ENCODE data around the gene PNLIP. TPM values are rescaled to one million over a fixed set of nuclear protein-coding genes. Genes with fewer than 3 reads are reported as not detected.

Gene PNLIP
- total RNA-seq, 4 donors from 2014 or later, result not detected

- no peaks in the 10 kb centered on the region for H3K27me3 ChIP-seq
- intact Hi-C loops (cut with DNase I; ENCODE audit: low total_unique reads), result no loop called here
- H3K36me3 ChIP-seq, result no peaks in the 10 kb centered on the region
- H3K4me1 ChIP-seq, result no peaks in the 10 kb centered on the region
- TF ChIP-seq, protein P1, sequence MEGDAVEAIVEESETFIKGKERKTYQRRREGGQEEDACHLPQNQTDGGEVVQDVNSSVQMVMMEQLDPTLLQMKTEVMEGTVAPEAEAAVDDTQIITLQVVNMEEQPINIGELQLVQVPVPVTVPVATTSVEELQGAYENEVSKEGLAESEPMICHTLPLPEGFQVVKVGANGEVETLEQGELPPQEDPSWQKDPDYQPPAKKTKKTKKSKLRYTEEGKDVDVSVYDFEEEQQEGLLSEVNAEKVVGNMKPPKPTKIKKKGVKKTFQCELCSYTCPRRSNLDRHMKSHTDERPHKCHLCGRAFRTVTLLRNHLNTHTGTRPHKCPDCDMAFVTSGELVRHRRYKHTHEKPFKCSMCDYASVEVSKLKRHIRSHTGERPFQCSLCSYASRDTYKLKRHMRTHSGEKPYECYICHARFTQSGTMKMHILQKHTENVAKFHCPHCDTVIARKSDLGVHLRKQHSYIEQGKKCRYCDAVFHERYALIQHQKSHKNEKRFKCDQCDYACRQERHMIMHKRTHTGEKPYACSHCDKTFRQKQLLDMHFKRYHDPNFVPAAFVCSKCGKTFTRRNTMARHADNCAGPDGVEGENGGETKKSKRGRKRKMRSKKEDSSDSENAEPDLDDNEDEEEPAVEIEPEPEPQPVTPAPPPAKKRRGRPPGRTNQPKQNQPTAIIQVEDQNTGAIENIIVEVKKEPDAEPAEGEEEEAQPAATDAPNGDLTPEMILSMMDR (IDR thresholded peaks at IDR 0.05 in 4 of 5, conservative IDR thresholded peaks at IDR 0.05 in 1 of 5), result no peak
- no peak for TF ChIP-seq POLR2A (IDR thresholded peaks at IDR 0.05)
- H3K27ac ChIP-seq, result no peak overlapping the region
- H3K9me3 ChIP-seq, result no peaks in the 10 kb centered on the region
- H3K4me3 ChIP-seq, result no peak overlapping the region
- in situ Hi-C loops (cut with MboI; ENCODE audit: low sequenced_read_pairs in 4 of 4), result no loop called here
- DNase-seq, result no peak
- ATAC-seq, result no peak
These were observed 54.3 kb downstream of the PNLIP start for GRCh38 chr10:116599991-116600390.

DNA sequence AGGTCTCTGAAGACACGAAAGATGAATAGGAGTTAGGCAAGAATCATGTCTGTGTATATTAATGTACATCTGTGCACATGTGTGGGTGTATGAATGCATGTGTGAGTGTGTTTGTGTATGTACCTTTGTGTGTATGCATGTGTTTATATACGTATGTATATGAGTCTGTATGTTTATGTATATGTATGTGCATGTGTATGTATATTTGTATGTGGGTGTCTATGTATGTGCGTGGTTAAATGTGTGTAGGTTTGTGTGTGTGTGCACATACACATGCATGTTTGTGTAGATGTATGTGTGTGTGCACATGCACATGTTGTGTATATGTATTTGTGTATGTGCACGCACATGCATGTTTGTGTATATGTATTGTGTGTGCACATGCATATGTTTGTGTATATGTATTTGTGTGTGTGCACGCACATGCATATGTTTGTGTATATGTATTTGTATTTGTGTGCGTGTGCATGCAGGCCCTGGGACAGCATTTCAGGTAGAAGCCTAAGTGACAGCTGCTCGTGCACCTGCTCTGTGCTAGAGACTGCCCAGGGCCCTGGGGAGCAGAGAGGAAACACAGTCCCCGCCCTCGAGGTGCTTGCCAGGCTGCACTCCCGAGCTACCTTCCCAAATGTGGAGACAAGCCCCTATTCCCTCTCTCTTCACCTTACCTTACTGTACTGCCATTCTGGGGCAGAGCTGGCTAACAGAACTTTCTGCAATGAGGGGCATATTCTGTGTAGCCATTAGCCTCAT, 57.1 kb downstream of the PNLIP start:
- intact Hi-C loops (cut with DNase I; ENCODE audit: low total_unique reads), result no loop called here

DNA sequence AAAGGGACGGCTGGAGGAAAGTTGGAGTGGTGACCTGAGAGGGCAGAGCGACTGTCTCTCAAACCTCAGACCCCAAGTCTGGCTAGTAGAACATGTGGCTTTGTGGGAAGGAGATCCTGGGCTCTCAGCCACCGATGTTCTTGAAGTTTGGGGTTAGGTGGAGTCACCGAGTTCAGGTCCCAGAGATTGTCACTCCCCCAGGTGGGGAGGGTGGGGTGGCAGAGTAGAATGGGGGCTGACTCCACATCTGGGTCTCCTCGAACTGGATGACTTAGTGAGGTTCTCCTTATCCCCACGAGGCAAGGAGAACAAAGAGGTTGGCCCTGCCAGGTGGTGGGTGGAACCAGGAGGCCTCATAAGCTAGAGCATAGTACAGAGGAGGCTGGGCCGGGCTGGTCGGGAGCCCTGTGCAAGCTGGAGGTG, 60.3 kb downstream of the PNLIP start:
- in situ Hi-C loops (cut with MboI; ENCODE audit: low sequenced_read_pairs in 4 of 4) (no loop called here), intact Hi-C loops (cut with DNase I; ENCODE audit: low total_unique reads) (no loop called here)
- ATAC-seq (no peak), DNase-seq (no peak)
- H3K36me3 ChIP-seq, result no peaks in the 10 kb centered on the region
- H3K27me3 ChIP-seq, result peaks cover 6 to 18% (median 16%) of the 10 kb centered on the region in 3 donors
- TF ChIP-seq, protein P1 (IDR thresholded peaks at IDR 0.05 in 4 of 5, conservative IDR thresholded peaks at IDR 0.05 in 1 of 5), result no peak
- no peak for TF ChIP-seq POLR2A (IDR thresholded peaks at IDR 0.05)
- H3K27ac ChIP-seq, result no peak overlapping the region
- no peaks in the 10 kb centered on the region for H3K9me3 ChIP-seq
- H3K4me3 ChIP-seq, result no peak overlapping the region
- no peaks in the 10 kb centered on the region for H3K4me1 ChIP-seq

More for the DNA sequence above, 57.1 kb downstream of the PNLIP start:
- H3K9me3 ChIP-seq, result no peaks in the 10 kb centered on the region
- H3K4me1 ChIP-seq, result no peaks in the 10 kb centered on the region
- H3K27ac ChIP-seq, result no peak overlapping the region
- no peak overlapping the region for H3K4me3 ChIP-seq
- DNase-seq (no peak), ATAC-seq (no peak)
- H3K36me3 ChIP-seq, result no peaks in the 10 kb centered on the region
- TF ChIP-seq POLR2A (IDR thresholded peaks at IDR 0.05), result no peak
- TF ChIP-seq, protein P1 (IDR thresholded peaks at IDR 0.05 in 4 of 5, conservative IDR thresholded peaks at IDR 0.05 in 1 of 5), result no peak
- in situ Hi-C loops (cut with MboI; ENCODE audit: low sequenced_read_pairs in 4 of 4), result no loop called here
- H3K27me3 ChIP-seq, result no peaks in the 10 kb centered on the region

GRCh38 chr10:116607336-116607735, 61.6 kb downstream of the PNLIP start:
- intact Hi-C loops (cut with DNase I; ENCODE audit: low total_unique reads), result no loop called here
- H3K36me3 ChIP-seq, result no peaks in the 10 kb centered on the region
- H3K4me1 ChIP-seq, result no peaks in the 10 kb centered on the region
- H3K27ac ChIP-seq, result no peak overlapping the region
- TF ChIP-seq POLR2A (IDR thresholded peaks at IDR 0.05), result no peak
- TF ChIP-seq, protein P1 (IDR thresholded peaks at IDR 0.05 in 4 of 5, conservative IDR thresholded peaks at IDR 0.05 in 1 of 5), result no peak
- in situ Hi-C loops (cut with MboI; ENCODE audit: low sequenced_read_pairs in 4 of 4), result no loop called here
- DNase-seq (no peak), ATAC-seq (no peak)
- H3K27me3 ChIP-seq, result peaks cover 6 to 18% (median 16%) of the 10 kb centered on the region in 3 donors
- H3K4me3 ChIP-seq, result no peak overlapping the region
- no peaks in the 10 kb centered on the region for H3K9me3 ChIP-seq
